GM19395 (cell line): ENCODE data around the gene CRACDL.

Experiments
- ATAC-seq: cut with Tn5 transposase; IDR thresholded peaks from one replicate; pipeline ENCODE4 v1.9.1; 2021; ENCODE audit warnings: mild to moderate bottlenecking, moderate library complexity; ENCODE audit not compliant: unreplicated experiment

CRACDL gene

GRCh38 chr2:98805412-98806171 lies 130.4 kb downstream of the CRACDL start:
- no peak for ATAC-seq

GRCh38 chr2:98804736-98805135 lies 131.3 kb downstream of the CRACDL start:
- no peak for ATAC-seq

- no peak for ATAC-seq
Observed at GRCh38 chr2:98804265-98804650, 131.8 kb downstream of the CRACDL start.

GRCh38 chr2:98803405-98804264 lies 132.4 kb downstream of the CRACDL start:
- no peak for ATAC-seq

GRCh38 chr2:98802344-98802743 lies 133.7 kb downstream of the CRACDL start:
- ATAC-seq = no peak

- no peak for ATAC-seq
Observed at GRCh38 chr2:98801921-98802321, 134.1 kb downstream of the CRACDL start.

GRCh38 chr2:98801286-98801685 lies 134.7 kb downstream of the CRACDL start:
- ATAC-seq = no peak

- no peak for ATAC-seq
Observed at GRCh38 chr2:98800330-98801064, 135.5 kb downstream of the CRACDL start.

GRCh38 chr2:98799375-98800329 lies 136.4 kb downstream of the CRACDL start:
- ATAC-seq = no peak

GRCh38 chr2:98796775-98797544 lies 139.1 kb downstream of the CRACDL start:
- ATAC-seq = no peak

GRCh38 chr2:98795891-98796676 lies 139.9 kb downstream of the CRACDL start:
- ATAC-seq = no peak

GRCh38 chr2:98793897-98794830 lies 141.9 kb downstream of the CRACDL start:
- no peak for ATAC-seq

- ATAC-seq = no peak
Observed at GRCh38 chr2:98793275-98793674, 142.8 kb downstream of the CRACDL start.

- no peak for ATAC-seq
Observed at GRCh38 chr2:98790221-98790620, 145.8 kb downstream of the CRACDL start.

GRCh38 chr2:98787700-98788099 lies 148.3 kb downstream of the CRACDL start:
- no peak for ATAC-seq

GRCh38 chr2:98786179-98786578 lies 149.8 kb downstream of the CRACDL start:
- no peak for ATAC-seq

- no peak for ATAC-seq
Observed at GRCh38 chr2:98782570-98782969, 153.5 kb downstream of the CRACDL start.

- ATAC-seq = no peak
Observed at GRCh38 chr2:98781822-98782221, 154.2 kb downstream of the CRACDL start.
